ENCODE measurements around the gene MRPL49.

Gene MRPL49

GRCh38 chr11:65121865-65122696 lies at the start of gene MRPL49, which contains the start of gene FAU:
Gene MRPL49 (plus strand): TSS chr11:65122321. CDS start chr11:65122347, 26 bp downstream.
Gene FAU (minus strand): TSS chr11:65122134. CDS start chr11:65121813, 321 bp downstream.
- peak; percentile 97 for TF ChIP-seq POLR2A (IDR thresholded peaks at IDR 0.05; ENCODE audit: low read depth, low read length)
- DNase-seq (ENCODE audit: insufficient read length, low spot score) (peak; percentile 97), FAIRE-seq (peak; percentile 6)

GRCh38 chr11:65072631-65072966 lies 49.5 kb upstream of the MRPL49 start:
- DNase-seq (ENCODE audit: insufficient read length, low spot score): no peak
- no peak for FAIRE-seq
- no peak for TF ChIP-seq POLR2A (IDR thresholded peaks at IDR 0.05; ENCODE audit: low read depth, low read length)

- no peak for TF ChIP-seq POLR2A (IDR thresholded peaks at IDR 0.05; ENCODE audit: low read depth, low read length)
- no peak for DNase-seq (ENCODE audit: insufficient read length, low spot score)
- FAIRE-seq: no peak
Measured at GRCh38 chr11:65077451-65077850, 44.7 kb upstream of the MRPL49 start.

- FAIRE-seq (no peak), DNase-seq (ENCODE audit: insufficient read length, low spot score) (no peak)
- no peak for TF ChIP-seq POLR2A (IDR thresholded peaks at IDR 0.05; ENCODE audit: low read depth, low read length)
Measured at GRCh38 chr11:65078151-65078550, 44.0 kb upstream of the MRPL49 start.

GRCh38 chr11:65078786-65079342 lies 43.3 kb upstream of the MRPL49 start:
- FAIRE-seq: no peak
- no peak for DNase-seq (ENCODE audit: insufficient read length, low spot score)
- TF ChIP-seq POLR2A (IDR thresholded peaks at IDR 0.05; ENCODE audit: low read depth, low read length): no peak

GRCh38 chr11:65083134-65083833 lies 38.8 kb upstream of the MRPL49 start:
- FAIRE-seq (no peak), DNase-seq (ENCODE audit: insufficient read length, low spot score) (no peak)
- TF ChIP-seq POLR2A (IDR thresholded peaks at IDR 0.05; ENCODE audit: low read depth, low read length): no peak

GRCh38 chr11:65083834-65084597 lies 38.1 kb upstream of the MRPL49 start, which contains the start of the genes CDCA5 and ZFPL1:
Gene CDCA5 (minus strand): TSS chr11:65084040. CDS start chr11:65083978, 62 bp downstream.
Gene ZFPL1 (plus strand): TSS chr11:65084222. CDS start chr11:65084699, 477 bp downstream.
- TF ChIP-seq POLR2A (IDR thresholded peaks at IDR 0.05; ENCODE audit: low read depth, low read length): peak; percentile 67
- DNase-seq (ENCODE audit: insufficient read length, low spot score) (peak; percentile 96), FAIRE-seq (no peak)

GRCh38 chr11:65084598-65085375 lies 37.3 kb upstream of the MRPL49 start:
- DNase-seq (ENCODE audit: insufficient read length, low spot score): no peak
- FAIRE-seq: no peak
- no peak for TF ChIP-seq POLR2A (IDR thresholded peaks at IDR 0.05; ENCODE audit: low read depth, low read length)

GRCh38 chr11:65085446-65085845 lies 36.7 kb upstream of the MRPL49 start:
- no peak for FAIRE-seq
- DNase-seq (ENCODE audit: insufficient read length, low spot score): no peak
- no peak for TF ChIP-seq POLR2A (IDR thresholded peaks at IDR 0.05; ENCODE audit: low read depth, low read length)

GRCh38 chr11:65086809-65087208 lies 35.3 kb upstream of the MRPL49 start:
- DNase-seq (ENCODE audit: insufficient read length, low spot score): no peak
- no peak for FAIRE-seq
- TF ChIP-seq POLR2A (IDR thresholded peaks at IDR 0.05; ENCODE audit: low read depth, low read length): no peak

GRCh38 chr11:65087216-65087615 lies 34.9 kb upstream of the MRPL49 start:
- no peak for TF ChIP-seq POLR2A (IDR thresholded peaks at IDR 0.05; ENCODE audit: low read depth, low read length)
- DNase-seq (ENCODE audit: insufficient read length, low spot score) (no peak), FAIRE-seq (no peak)

- TF ChIP-seq POLR2A (IDR thresholded peaks at IDR 0.05; ENCODE audit: low read depth, low read length): no peak
- DNase-seq (ENCODE audit: insufficient read length, low spot score) (no peak), FAIRE-seq (no peak)
Measured at GRCh38 chr11:65087827-65088226, 34.3 kb upstream of the MRPL49 start.

- DNase-seq (ENCODE audit: insufficient read length, low spot score): no peak
- TF ChIP-seq POLR2A (IDR thresholded peaks at IDR 0.05; ENCODE audit: low read depth, low read length): no peak
- no peak for FAIRE-seq
Measured at GRCh38 chr11:65089621-65090020, 32.5 kb upstream of the MRPL49 start.
